OCI-LY1 (cell line): ENCODE data around the gene MYL9.
"Not testable (repeated sequence)": the region's sequence is repeated elsewhere in the genome, so short reads cannot be mapped to it uniquely, and the experiment has no call there.

ENCODE experiments used
- EZH2 ChIP-seq: fragments of 200-600 bp; sonication (generic), shearing (Covaris generic); IDR thresholded peaks from 2 replicates; pipeline ENCODE4 v1.8.0; 2017; ENCODE audit warnings: borderline replicate concordance, mixed run types, mild to moderate bottlenecking, antibody characterized with exemption, low read length, moderate library complexity, mixed read lengths
- TF ChIP-seq, protein P1 (sequence below): fragments of 200-600 bp; sonication (generic), shearing (Covaris generic); IDR thresholded peaks from 2 replicates; pipeline ENCODE4 v1.5.1; 2017; ENCODE audit warnings: mild to moderate bottlenecking, antibody characterized with exemption, low read length, moderate library complexity, mixed read lengths

DNA sequence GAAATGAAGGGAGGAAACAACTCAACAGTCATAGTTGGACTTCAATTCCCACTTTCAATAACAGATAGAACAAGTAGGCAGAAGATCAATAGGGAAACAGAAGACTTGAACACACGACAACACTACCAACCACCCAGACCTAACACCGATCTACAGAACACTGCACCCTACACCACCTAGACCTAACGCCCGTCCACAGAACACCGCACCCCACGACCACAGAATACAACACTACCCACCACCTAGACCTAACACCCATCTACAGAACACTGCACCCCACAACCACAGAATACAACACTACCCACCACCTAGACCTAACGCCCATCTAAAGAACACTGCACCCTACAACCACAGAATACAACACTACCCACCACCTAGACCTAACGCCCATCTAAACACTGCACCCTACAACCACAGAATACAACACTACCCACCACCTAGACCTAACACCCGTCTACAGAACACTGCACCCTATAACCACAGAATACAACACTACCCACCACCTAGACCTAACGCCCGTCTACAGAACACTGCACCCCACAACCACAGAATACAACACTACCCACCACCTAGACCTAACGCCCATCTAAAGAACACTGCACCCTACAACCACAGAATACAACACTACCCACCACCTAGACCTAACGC, 22.9 kb downstream of the MYL9 start:
- TF ChIP-seq, protein P1, sequence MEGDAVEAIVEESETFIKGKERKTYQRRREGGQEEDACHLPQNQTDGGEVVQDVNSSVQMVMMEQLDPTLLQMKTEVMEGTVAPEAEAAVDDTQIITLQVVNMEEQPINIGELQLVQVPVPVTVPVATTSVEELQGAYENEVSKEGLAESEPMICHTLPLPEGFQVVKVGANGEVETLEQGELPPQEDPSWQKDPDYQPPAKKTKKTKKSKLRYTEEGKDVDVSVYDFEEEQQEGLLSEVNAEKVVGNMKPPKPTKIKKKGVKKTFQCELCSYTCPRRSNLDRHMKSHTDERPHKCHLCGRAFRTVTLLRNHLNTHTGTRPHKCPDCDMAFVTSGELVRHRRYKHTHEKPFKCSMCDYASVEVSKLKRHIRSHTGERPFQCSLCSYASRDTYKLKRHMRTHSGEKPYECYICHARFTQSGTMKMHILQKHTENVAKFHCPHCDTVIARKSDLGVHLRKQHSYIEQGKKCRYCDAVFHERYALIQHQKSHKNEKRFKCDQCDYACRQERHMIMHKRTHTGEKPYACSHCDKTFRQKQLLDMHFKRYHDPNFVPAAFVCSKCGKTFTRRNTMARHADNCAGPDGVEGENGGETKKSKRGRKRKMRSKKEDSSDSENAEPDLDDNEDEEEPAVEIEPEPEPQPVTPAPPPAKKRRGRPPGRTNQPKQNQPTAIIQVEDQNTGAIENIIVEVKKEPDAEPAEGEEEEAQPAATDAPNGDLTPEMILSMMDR, result not testable (repeated sequence)
- not testable (repeated sequence) for TF ChIP-seq EZH2
